ENCODE data around the gene C2CD4C.
"Not testable (repeated sequence)": the region's sequence is repeated elsewhere in the genome, so short reads cannot be mapped to it uniquely, and the experiment has no call there.

Gene C2CD4C

GRCh38 chr19:388691-389090 is 20.3 kb downstream of the C2CD4C start:
- H3K27ac ChIP-seq: no peak overlapping the region
- no peaks in the 10 kb centered on the region for H3K27me3 ChIP-seq (ENCODE audit: insufficient read depth, low read depth, severe bottlenecking)
- no peak for TF ChIP-seq CTCF (IDR thresholded peaks at IDR 0.05; ENCODE audit: low read depth, low read length)
- DNase-seq: no peak
- no peaks in the 10 kb centered on the region for H3K36me3 ChIP-seq
- H3K4me3 ChIP-seq (ENCODE audit: low read depth, low read length): no peak overlapping the region
- H3K9me3 ChIP-seq (ENCODE audit: severe bottlenecking): peaks cover 5% of the 10 kb centered on the region

DNA sequence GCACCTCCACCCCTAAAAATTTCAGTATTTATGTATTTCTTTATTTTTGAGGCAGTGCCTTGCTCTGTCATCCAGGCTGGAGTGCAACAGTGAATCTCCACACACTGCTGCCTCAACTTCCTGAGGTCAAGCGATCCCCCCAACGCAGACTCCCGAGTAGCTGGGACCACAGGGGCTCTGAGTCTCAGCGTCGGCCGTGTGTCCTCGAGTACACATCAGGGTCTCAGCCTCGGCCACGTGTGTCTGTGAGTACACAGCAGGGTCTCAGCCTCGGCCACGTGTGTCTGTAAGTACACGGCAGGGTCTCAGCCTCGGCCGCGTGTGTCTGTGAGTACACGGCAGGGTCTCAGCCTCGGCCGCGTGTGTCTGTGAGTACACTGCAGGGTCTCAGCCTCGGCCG is 21.2 kb downstream of the C2CD4C start:
- no peak for DNase-seq
- Histone ChIP-seq H3K36me3 (no peaks in the 10 kb centered on the region), H3K9me3 (ENCODE audit: severe bottlenecking) (peaks cover under 1% of the 10 kb centered on the region), H3K27ac (peak overlapping the region; percentile 64), H3K27me3 (ENCODE audit: insufficient read depth, low read depth, severe bottlenecking) (no peaks in the 10 kb centered on the region), H3K4me3 (ENCODE audit: low read depth, low read length) (no peak overlapping the region)
- no peak for TF ChIP-seq CTCF (IDR thresholded peaks at IDR 0.05; ENCODE audit: low read depth, low read length)

GRCh38 chr19:386632-387301 is 22.2 kb downstream of the C2CD4C start:
- H3K27ac ChIP-seq: peak overlapping the region; percentile 12; the same call in 1 of the 2 replicates
- not testable (repeated sequence) for H3K9me3 ChIP-seq (ENCODE audit: severe bottlenecking); H3K36me3 ChIP-seq; H3K27me3 ChIP-seq (ENCODE audit: insufficient read depth, low read depth, severe bottlenecking)
- 0 out of 2 replicates have a peak overlapping the region, but pooled peaks have one; percentile 7 for H3K4me3 ChIP-seq (ENCODE audit: low read depth, low read length)
- peak; percentile 71 for DNase-seq

DNA sequence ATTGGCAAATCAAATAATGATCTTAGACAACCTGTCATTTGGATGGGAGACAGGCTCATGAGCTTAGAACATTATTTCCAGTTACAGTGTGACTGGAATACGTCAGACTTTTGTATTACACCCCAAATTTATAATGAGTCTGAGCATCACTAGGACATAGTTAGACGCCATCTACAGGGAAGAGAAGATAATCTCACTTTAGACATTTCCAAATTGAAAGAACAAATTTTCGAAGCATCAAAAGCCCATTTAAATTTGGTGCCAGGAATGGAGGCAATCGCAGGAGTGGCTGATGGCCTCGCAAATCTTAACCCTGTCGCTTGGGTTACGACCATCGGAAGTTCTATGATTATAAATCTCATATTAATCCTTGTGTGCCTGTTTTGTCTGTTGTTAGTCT is 22.8 kb downstream of the C2CD4C start:
- not testable (repeated sequence) for H3K27me3 ChIP-seq (ENCODE audit: insufficient read depth, low read depth, severe bottlenecking); DNase-seq; H3K9me3 ChIP-seq (ENCODE audit: severe bottlenecking); H3K36me3 ChIP-seq
- Histone ChIP-seq H3K4me3 (ENCODE audit: low read depth, low read length) (peak overlapping the region; percentile 7; the same call in 1 of the 2 replicates), H3K27ac (peak overlapping the region; percentile 12; the same call in 1 of the 2 replicates)

GRCh38 chr19:384799-385169 is 24.2 kb downstream of the C2CD4C start:
- peak overlapping the region; percentile 22 for H3K4me3 ChIP-seq (ENCODE audit: low read depth, low read length)
- peak overlapping the region; percentile 93 for H3K27ac ChIP-seq
- peaks cover 3% of the 10 kb centered on the region for H3K9me3 ChIP-seq (ENCODE audit: severe bottlenecking)

DNA sequence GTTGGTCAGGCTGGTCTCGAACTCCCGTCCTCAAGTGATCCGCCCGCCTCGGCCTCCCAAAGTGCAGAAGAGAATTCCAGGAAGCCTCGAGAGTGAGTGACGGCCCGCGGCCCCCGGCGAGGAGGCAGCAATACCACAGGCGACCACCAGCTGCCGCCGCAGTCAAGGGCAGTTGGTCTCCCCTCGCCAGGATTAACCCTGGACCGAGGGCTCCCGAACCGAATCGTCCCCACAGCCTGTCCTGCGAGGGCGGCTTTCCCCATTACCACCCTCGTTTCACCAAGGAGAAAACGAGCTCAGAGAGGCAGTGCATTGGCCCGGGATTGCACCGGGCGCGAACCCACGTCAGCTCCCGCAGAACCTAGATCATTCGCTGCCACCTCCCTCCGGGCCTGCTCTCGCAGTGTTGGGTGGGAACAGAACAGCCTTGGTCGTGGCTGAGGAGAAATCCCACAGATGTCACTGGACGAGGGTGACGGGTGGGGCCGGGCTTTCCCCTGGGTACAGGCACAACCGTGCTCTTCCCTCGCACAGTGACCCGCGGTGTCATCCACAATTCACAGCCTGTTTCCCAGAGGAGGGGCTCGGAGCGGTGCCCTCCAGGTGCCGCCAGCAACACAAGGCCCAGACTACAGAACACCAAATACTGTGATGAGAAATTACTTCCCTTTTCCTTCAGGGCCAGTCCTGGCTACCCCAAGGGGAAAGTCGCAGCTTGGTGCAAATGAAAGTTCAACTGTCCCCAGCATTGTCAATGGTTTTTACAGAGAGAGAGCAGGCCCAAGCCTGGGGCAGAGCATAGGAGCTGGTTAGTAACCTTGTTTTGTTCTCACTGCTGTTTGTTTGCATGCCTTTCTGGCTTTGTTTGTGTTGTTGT is 24.8 kb downstream of the C2CD4C start:
- Histone ChIP-seq H3K36me3 (no peaks in the 10 kb centered on the region), H3K27ac (peak overlapping the region; percentile 93), H3K27me3 (ENCODE audit: insufficient read depth, low read depth, severe bottlenecking) (no peaks in the 10 kb centered on the region), H3K4me3 (ENCODE audit: low read depth, low read length) (peak overlapping the region; percentile 22), H3K9me3 (ENCODE audit: severe bottlenecking) (peaks cover 3% of the 10 kb centered on the region)
- TF ChIP-seq CTCF (IDR thresholded peaks at IDR 0.05; ENCODE audit: low read depth, low read length): peak; percentile 97
- DNase-seq: peak; percentile 86

More at GRCh38 chr19:384799-385169, 24.2 kb downstream of the C2CD4C start:
- no peaks in the 10 kb centered on the region for H3K36me3 ChIP-seq
- H3K27me3 ChIP-seq (ENCODE audit: insufficient read depth, low read depth, severe bottlenecking): no peaks in the 10 kb centered on the region
- TF ChIP-seq CTCF (IDR thresholded peaks at IDR 0.05; ENCODE audit: low read depth, low read length): no peak
- peak; percentile 86 for DNase-seq
